Thoracic aorta (tissue), 2 donors: ENCODE measurements around the gene TMEM266. TPM values are rescaled to one million over a fixed set of nuclear protein-coding genes. Genes with fewer than 3 reads are reported as not detected.

ENCODE experiments used
- ATAC-seq: fragments of 150-250 bp; one replicate; pipeline ENCODE4 v1.8.0; 2017; ENCODE audit warnings: low read depth; ENCODE audit not compliant: insufficient number of reproducible peaks, low FRiP score
- DNase-seq: peaks from one replicate; pipeline ENCODE4 v3.0.0-alpha.2; 2020; ENCODE audit warnings: low spot score
- H3K27ac ChIP-seq, 2 donors: fragments of 200-600 bp; sonication (generic); 1 replicate in 1 of 2; 2 replicates in 1 of 2; pipeline ENCODE4 v1.5.1; 2016; ENCODE audit warnings: mild to moderate bottlenecking in 2 of 2, moderate library complexity in 2 of 2
- H3K27me3 ChIP-seq: fragments of 200-600 bp; sonication (generic); replicated peaks from 2 replicates; pipeline ENCODE4 v1.6.0; 2016; ENCODE audit warnings: mild to moderate bottlenecking; ENCODE audit not compliant: insufficient read depth
- H3K36me3 ChIP-seq: fragments of 200-600 bp; sonication (generic); one replicate; pipeline ENCODE4 v1.5.1; 2016
- H3K4me1 ChIP-seq, 2 donors: fragments of 200-600 bp; sonication (generic); 1 replicate in 1 of 2; 2 replicates in 1 of 2; pipeline versions ENCODE4 v1.5.1 to v1.6.0; 2016; ENCODE audit warnings: low read depth in 2 of 2, mild to moderate bottlenecking in 1 of 2; ENCODE audit not compliant: control insufficient read depth in 1 of 2
- H3K4me3 ChIP-seq: fragments of 200-600 bp; sonication (generic); 2 replicates; pipeline ENCODE4 v1.5.1; 2016; ENCODE audit warnings: mild to moderate bottlenecking
- H3K9me3 ChIP-seq: fragments of 200-600 bp; sonication (generic); 2 replicates; pipeline ENCODE4 v1.5.1; 2016
- total RNA-seq, 2 donors: library from RNA; depleted of rRNA; stranded (reverse); fragments of >200 nt; gene quantifications; one replicate each; pipeline versions ENCODE4 v1.1.0 to v1.2.3, GENCODE V29; 2016
- TF ChIP-seq, protein P1 (sequence below): fragments of 200-600 bp; sonication (generic); IDR thresholded peaks from one replicate; pipeline ENCODE4 v1.5.1; 2019; ENCODE audit warnings: antibody characterized with exemption

The TMEM266 gene
- total RNA-seq, 2 donors from 2014 or later = not detected

DNA sequence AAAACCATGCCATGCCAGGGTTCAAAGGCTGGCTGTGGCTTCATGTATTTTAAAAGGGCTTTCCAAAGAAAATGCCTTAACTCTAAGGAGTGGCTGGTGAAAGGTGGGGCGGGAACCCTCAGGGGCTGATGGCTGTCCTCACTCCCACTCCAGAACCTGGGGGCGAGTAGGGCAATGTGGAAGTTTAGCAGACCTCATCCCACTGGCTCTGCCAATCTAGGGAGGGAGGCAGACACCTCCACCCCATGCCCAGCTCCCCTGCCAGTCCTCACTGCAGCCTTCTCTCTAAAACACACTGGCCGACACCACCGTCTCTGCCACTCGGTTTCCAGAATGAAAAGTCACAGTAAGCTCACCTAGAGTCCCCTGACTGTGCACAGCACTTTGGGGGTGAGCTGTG, 99.5 kb downstream of the TMEM266 start:
- Histone ChIP-seq H3K27ac (no peak overlapping the region), H3K4me1 (peaks cover 12 to 20% of the 10 kb centered on the region in 2 donors), H3K36me3 (no peaks in the 10 kb centered on the region), H3K9me3 (no peaks in the 10 kb centered on the region), H3K27me3 (no peaks in the 10 kb centered on the region), H3K4me3 (no peak overlapping the region)
- TF ChIP-seq, protein P1, sequence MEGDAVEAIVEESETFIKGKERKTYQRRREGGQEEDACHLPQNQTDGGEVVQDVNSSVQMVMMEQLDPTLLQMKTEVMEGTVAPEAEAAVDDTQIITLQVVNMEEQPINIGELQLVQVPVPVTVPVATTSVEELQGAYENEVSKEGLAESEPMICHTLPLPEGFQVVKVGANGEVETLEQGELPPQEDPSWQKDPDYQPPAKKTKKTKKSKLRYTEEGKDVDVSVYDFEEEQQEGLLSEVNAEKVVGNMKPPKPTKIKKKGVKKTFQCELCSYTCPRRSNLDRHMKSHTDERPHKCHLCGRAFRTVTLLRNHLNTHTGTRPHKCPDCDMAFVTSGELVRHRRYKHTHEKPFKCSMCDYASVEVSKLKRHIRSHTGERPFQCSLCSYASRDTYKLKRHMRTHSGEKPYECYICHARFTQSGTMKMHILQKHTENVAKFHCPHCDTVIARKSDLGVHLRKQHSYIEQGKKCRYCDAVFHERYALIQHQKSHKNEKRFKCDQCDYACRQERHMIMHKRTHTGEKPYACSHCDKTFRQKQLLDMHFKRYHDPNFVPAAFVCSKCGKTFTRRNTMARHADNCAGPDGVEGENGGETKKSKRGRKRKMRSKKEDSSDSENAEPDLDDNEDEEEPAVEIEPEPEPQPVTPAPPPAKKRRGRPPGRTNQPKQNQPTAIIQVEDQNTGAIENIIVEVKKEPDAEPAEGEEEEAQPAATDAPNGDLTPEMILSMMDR = no peak
- DNase-seq (no peak), ATAC-seq (no peak)

DNA sequence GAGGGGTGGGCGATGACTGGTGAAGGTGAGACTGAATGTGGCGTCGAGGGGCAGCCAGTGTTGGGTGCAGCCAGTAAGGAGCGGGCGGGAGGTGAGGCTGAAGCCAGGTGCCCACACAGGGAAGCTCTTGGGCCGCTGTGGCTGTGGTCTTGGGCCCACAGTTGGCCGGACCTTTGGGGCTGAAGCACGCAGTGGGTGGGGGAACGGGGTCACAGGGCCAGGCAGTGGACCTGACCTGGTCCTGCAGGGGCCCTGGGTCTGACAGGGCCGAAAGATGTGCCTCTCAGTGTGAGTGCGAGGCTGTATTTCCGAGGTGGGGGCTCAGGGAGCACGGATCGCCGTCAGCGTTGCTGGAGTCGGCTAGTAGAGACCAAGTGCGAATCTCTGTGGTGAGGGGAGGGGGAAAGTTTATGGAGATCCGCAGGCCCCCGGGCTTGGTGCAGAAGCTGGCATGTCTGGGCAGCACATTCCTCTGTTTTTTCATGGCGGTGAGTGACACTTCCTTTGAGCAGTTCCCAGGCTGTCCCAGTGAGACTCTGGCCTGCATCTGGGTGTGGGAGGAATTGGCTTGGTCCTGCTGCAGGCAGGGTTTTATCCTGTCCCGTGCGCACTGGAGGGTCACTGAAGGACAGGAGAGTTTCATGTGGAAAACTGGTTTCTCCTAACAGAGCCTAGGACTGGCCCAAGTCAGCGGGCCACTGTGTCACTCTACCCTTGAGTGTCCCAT, 100.8 kb downstream of the TMEM266 start:
- Histone ChIP-seq H3K36me3 (no peaks in the 10 kb centered on the region), H3K9me3 (no peaks in the 10 kb centered on the region), H3K4me1 (peaks cover 12 to 20% of the 10 kb centered on the region in 2 donors), H3K27me3 (no peaks in the 10 kb centered on the region), H3K4me3 (no peak overlapping the region), H3K27ac (no peak overlapping the region)
- ATAC-seq (no peak), DNase-seq (no peak)
- TF ChIP-seq, protein P1 = no peak

DNA sequence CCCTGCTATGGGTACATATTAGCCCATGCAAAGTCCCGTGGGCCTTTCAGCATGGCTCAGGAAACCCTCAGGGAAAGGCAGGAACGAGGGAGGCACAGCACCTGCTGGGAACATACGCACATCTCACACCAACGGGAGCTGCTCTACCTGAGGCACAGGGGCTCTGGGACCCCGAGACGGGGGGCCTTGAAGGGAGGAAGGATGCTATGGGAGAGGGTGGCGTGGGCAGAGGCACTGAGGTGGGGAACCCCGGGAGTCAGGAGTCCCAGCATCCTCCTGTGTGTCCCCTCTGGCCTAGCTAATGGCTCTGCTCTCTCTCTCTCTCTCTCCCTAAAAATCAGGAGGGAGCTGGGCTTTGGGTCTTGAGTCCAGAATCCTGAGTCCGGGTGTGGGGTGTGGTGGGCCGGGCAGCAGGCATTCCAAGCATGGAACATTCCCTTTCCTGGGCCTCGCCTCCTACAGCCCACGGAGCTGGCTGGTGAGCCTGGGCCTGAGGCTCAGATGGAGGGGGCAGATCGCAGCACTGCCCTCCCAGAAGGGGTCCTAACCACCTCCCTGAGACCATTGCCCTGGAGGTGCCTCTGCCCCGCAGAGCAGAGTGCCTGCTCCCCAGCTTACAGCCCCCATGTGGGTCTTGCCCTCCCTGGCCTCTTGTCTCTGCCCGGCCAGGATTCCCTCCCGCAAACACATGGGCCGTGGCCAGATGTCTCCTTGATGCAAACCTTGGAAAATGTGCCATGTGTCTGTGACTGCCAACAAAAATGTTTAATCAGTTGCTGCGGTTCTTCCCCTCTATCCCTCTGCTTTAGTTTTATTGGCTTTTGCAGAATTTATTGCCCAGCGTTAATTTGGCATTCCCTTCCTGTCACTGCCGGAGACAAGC, 101.6 kb downstream of the TMEM266 start:
- Histone ChIP-seq H3K27ac (no peak overlapping the region), H3K4me1 (peaks cover 12 to 20% of the 10 kb centered on the region in 2 donors), H3K36me3 (no peaks in the 10 kb centered on the region), H3K4me3 (no peak overlapping the region), H3K9me3 (no peaks in the 10 kb centered on the region), H3K27me3 (no peaks in the 10 kb centered on the region)
- ATAC-seq (no peak), DNase-seq (no peak)
- TF ChIP-seq, protein P1 = no peak

DNA sequence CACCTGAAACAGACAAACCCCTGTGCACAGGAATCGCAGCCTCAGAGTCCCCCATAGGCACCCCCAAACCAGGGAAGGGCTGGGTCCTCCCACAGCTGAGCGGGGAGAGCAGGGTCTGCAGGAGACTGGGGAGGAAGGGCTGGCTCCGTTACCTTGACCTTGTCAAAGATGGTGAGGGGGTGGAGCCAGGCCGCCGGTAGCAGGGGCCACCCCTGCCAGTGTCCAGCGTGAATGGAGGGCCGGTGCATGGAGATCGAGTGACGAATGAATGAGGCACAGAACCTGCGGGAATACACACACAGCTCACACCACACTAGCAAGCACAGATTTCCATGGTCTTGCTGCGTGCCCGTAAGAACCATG, 102.2 kb downstream of the TMEM266 start:
- no peaks in the 10 kb centered on the region for H3K36me3 ChIP-seq
- H3K9me3 ChIP-seq = no peaks in the 10 kb centered on the region
- DNase-seq (no peak), ATAC-seq (no peak)
- TF ChIP-seq, protein P1 = no peak
- H3K27ac ChIP-seq = no peak overlapping the region
- no peaks in the 10 kb centered on the region for H3K27me3 ChIP-seq
- H3K4me1 ChIP-seq = peaks cover 12 to 20% of the 10 kb centered on the region in 2 donors
- H3K4me3 ChIP-seq = no peak overlapping the region

DNA sequence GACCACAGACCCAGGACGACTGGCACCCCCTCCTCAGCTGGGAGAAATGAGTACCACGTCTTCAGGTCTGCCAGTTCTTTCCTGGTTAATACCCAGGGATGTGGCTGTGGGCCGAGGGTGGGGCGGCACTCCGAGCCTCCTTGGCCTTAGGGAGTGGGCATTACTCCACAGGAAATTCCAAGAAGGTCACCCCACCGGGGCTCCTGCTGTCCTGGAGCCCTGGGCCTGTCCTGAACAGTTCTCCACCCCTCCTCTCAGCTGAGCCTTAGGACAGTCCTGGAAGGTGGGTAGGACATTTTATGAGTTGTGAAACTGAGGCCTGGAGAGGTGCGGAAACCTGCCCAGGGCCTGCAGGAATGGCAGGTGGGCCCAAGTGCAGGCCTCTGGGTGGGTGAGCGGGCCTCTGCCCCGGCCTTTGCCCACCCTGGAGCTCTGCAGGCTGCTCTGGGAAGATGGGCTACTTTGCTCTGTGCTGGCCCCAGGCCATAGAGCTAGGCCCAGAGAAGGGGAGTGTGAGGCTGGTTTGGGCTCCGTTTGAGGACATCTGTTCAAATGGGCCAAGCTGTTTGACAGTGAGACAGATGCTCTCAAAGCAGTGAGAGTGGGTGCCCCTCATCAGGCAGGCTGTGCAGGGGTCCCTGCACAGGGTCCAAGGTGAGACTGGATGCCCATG, 103.1 kb downstream of the TMEM266 start:
- DNase-seq (no peak), ATAC-seq (no peak)
- H3K4me1 ChIP-seq = peaks cover 12 to 20% of the 10 kb centered on the region in 2 donors
- no peaks in the 10 kb centered on the region for H3K27me3 ChIP-seq
- H3K27ac ChIP-seq = no peak overlapping the region
- H3K4me3 ChIP-seq = no peak overlapping the region
- H3K36me3 ChIP-seq = no peaks in the 10 kb centered on the region
- TF ChIP-seq, protein P1 = no peak
- no peaks in the 10 kb centered on the region for H3K9me3 ChIP-seq
